GM12891 (cell line): ENCODE data around the gene ARHGEF7.

Source experiments
- POLR2A ChIP-seq: IDR thresholded peaks from 2 replicates; pipeline ENCODE4 v1.6.1; 2011; ENCODE audit warnings: low read depth, low read length, control low read depth
- TAF1 ChIP-seq: IDR thresholded peaks from 2 replicates; pipeline ENCODE4 v1.6.1; 2011; ENCODE audit warnings: low read depth, low read length, control low read depth

DNA sequence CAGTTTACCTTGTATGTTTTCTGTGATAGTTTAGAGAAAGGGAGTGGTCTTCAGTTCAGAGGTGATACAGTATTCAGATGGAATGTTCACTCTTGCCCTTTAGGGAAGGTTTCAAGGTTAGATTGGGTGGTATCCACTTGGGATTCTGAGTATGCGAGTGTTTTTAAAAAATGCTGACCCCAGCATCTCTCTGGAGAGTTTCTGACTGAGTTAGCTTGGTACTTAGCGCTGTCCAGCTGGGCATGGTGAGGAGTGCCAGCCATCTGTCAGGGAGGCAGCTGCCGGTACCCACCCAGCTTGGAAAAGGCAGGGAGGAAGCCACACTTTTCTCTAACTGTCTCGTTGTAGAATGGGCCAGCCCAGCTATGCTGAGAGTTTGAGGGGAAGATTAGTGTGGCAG lies 63.3 kb downstream of the ARHGEF7 start:
- TF ChIP-seq TAF1, result no peak
- no peak for TF ChIP-seq POLR2A
